T-helper 2 cell treated with Interferon-gamma antibody and Interleukin-4, amounts not matched to agents 100 ng/mL and 5 ng/mL, for 36 hours (primary cell): ENCODE results near the gene KCNA3. TPM values are rescaled to one million over a fixed set of nuclear protein-coding genes. Genes with fewer than 3 reads are reported as not detected.
"Not testable (repeated sequence)": the region's sequence is repeated elsewhere in the genome, so short reads cannot be mapped to it uniquely, and the experiment has no call there.

Experiments
- intact Hi-C: fragments of 100-400 bp; cut with micrococcal nuclease; formaldehyde crosslinking; loops from one replicate; pipeline ENCODE4 v1.15.1; 2023
- total RNA-seq: library from RNA; stranded (reverse); gene quantifications from 2 replicates; pipeline ENCODE4 v1.2.3, GENCODE V29; 2022

Gene KCNA3
- total RNA-seq, 1 donor from 2014 or later = 57.4 TPM

- intact Hi-C loops = no loop called here
These were observed 5.4 kb upstream of the KCNA3 start for GRCh38 chr1:110680036-110680735.

GRCh38 chr1:110677526-110677925 is 2.8 kb upstream of the KCNA3 start:
- intact Hi-C loops = loop anchor here (10.0 kb wide), 1 partner anchor 917 kb away; no protein-coding TSS in a partner anchor

- intact Hi-C loops = loop anchor here (10.0 kb wide), 1 partner anchor 918 kb away; no protein-coding TSS in a partner anchor
These were observed 2.2 kb upstream of the KCNA3 start for GRCh38 chr1:110676970-110677369.

GRCh38 chr1:110675060-110675791 is 486 bp upstream of the KCNA3 start:
- intact Hi-C loops = loop anchor here (1.0 to 10.0 kb wide), 4 partner anchors 52 to 920 kb away; partner anchors contain the start of gene CD53

GRCh38 chr1:110673805-110674336 is 869 bp downstream of the KCNA3 start:
- intact Hi-C loops = loop anchor here (2.0 to 10.0 kb wide), 6 partner anchors 53 to 943 kb away; partner anchors contain the start of genes CD53 and RAP1A

- intact Hi-C loops = loop anchor here (2.0 to 10.0 kb wide), 4 partner anchors 109 to 944 kb away; partner anchors contain the start of gene RAP1A
These were observed 1.5 kb downstream of the KCNA3 start for GRCh38 chr1:110673197-110673701.

GRCh38 chr1:110672753-110673108 is 2.0 kb downstream of the KCNA3 start:
- intact Hi-C loops = loop anchor here (1.0 to 10.0 kb wide), 8 partner anchors 25 to 945 kb away; partner anchors contain the start of genes LAMTOR5 and RAP1A

GRCh38 chr1:110672001-110672752 is 2.6 kb downstream of the KCNA3 start:
- intact Hi-C loops = loop anchor here (1.0 to 10.0 kb wide), 8 partner anchors 25 to 945 kb away; partner anchors contain the start of genes LAMTOR5 and RAP1A

GRCh38 chr1:110671361-110671760 is 3.4 kb downstream of the KCNA3 start:
- intact Hi-C loops = loop anchor here (5.0 to 10.0 kb wide), 3 partner anchors 111 to 946 kb away; partner anchors contain the start of gene RAP1A

- intact Hi-C loops = loop anchor here (1.0 kb wide), 1 partner anchor 21 kb away; no protein-coding TSS in a partner anchor
These were observed 6.2 kb downstream of the KCNA3 start for GRCh38 chr1:110668549-110668948.

- intact Hi-C loops = loop anchor here (1.0 kb wide), 1 partner anchor 20 kb away; no protein-coding TSS in a partner anchor
These were observed 7.0 kb downstream of the KCNA3 start for GRCh38 chr1:110667776-110668175.

GRCh38 chr1:110663241-110663640 is 11.5 kb downstream of the KCNA3 start:
- intact Hi-C loops = no loop called here

GRCh38 chr1:110659559-110659958 is 15.2 kb downstream of the KCNA3 start:
- intact Hi-C loops = not testable (repeated sequence)

- intact Hi-C loops = no loop called here
These were observed 17.4 kb downstream of the KCNA3 start for GRCh38 chr1:110657351-110657750.

- intact Hi-C loops = no loop called here
These were observed 24.1 kb downstream of the KCNA3 start for GRCh38 chr1:110650609-110651008.

- intact Hi-C loops = loop anchor here (10.0 kb wide), 2 partner anchors 314 to 566 kb away; partner anchors contain the start of gene RBM15
These were observed 26.3 kb downstream of the KCNA3 start for GRCh38 chr1:110648417-110648816.

GRCh38 chr1:110647254-110647891 is 27.4 kb downstream of the KCNA3 start:
- intact Hi-C loops = loop anchor here (1.0 to 10.0 kb wide), 6 partner anchors 11 to 567 kb away; partner anchors contain the start of gene RBM15

GRCh38 chr1:110645821-110646735 is 28.7 kb downstream of the KCNA3 start:
- intact Hi-C loops = loop anchor here (10.0 kb wide), 2 partner anchors 311 to 569 kb away; partner anchors contain the start of gene RBM15

- intact Hi-C loops = loop anchor here (10.0 kb wide), 2 partner anchors 310 to 570 kb away; partner anchors contain the start of gene RBM15
These were observed 29.5 kb downstream of the KCNA3 start for GRCh38 chr1:110645211-110645610.
